Kidney (tissue), 14 donors: ENCODE data around the gene SIK3. TPM values are rescaled to one million over a fixed set of nuclear protein-coding genes. Genes with fewer than 3 reads are reported as not detected.
A peak's percentile ranks its signal among the peaks of the same experiment; 100 is the strongest.

Source experiments
- DNase-seq, 5 donors: peaks; one replicate each; pipeline ENCODE4 v3.0.0-alpha.2; 2013 to 2020
- FAIRE-seq: peaks from 2 replicates; lab custom pipeline; 2012; peaks lifted over from hg19 to GRCh38; lab: Jason Lieb, UNC
- H3K27ac ChIP-seq, 2 donors: one replicate each; pipeline ENCODE4 v1.7.0; 2013; ENCODE audit warnings: low read depth in 2 of 2, low read length in 2 of 2, inconsistent platforms in 1 of 2
- H3K27me3 ChIP-seq: one replicate; pipeline ENCODE4 v1.7.1; 2013; ENCODE audit warnings: low read length, inconsistent platforms; ENCODE audit not compliant: control insufficient read depth, insufficient read depth
- H3K36me3 ChIP-seq, 3 donors: one replicate each; pipeline versions ENCODE4 v1.7.0 to v1.7.1; 2013; ENCODE audit warnings: low read length in 3 of 3, control low read depth in 1 of 3, inconsistent platforms in 1 of 3; ENCODE audit not compliant: insufficient read depth in 3 of 3, control insufficient read depth in 2 of 3
- H3K4me1 ChIP-seq, 3 donors: one replicate each; pipeline versions ENCODE4 v1.7.0 to v1.7.1; 2013; ENCODE audit warnings: low read length in 3 of 3, inconsistent platforms in 1 of 3, low read depth in 1 of 3; ENCODE audit not compliant: control insufficient read depth in 2 of 3, insufficient read depth in 2 of 3
- H3K4me3 ChIP-seq, 3 donors: one replicate each; pipeline versions ENCODE4 v1.7.0 to v1.8.1; 2013; ENCODE audit warnings: low read length in 3 of 3, control low read depth in 1 of 3, inconsistent platforms in 1 of 3
- H3K9ac ChIP-seq, 3 donors: one replicate each; pipeline versions ENCODE4 v1.7.0 to v1.7.1; 2013; ENCODE audit warnings: low read length in 3 of 3, control low read depth in 1 of 3, inconsistent platforms in 1 of 3
- H3K9me3 ChIP-seq, 3 donors: one replicate each; pipeline versions ENCODE4 v1.7.0 to v1.7.1; 2013; ENCODE audit warnings: low read length in 3 of 3, control low read depth in 1 of 3, inconsistent platforms in 1 of 3; ENCODE audit not compliant: control insufficient read depth in 2 of 3, insufficient read depth in 1 of 3
- CTCF ChIP-seq: IDR thresholded peaks from 3 replicates; pipeline ENCODE4 v1.5.1; 2012; ENCODE audit warnings: mild to moderate bottlenecking, moderate library complexity, borderline replicate concordance; ENCODE audit not compliant: insufficient read depth; ENCODE audit errors: extremely low read depth
- intact Hi-C: fragments of 100-400 bp; cut with DNase I; formaldehyde crosslinking; loops from one replicate; pipeline ENCODE4 v1.11.1; 2022
- polyA plus RNA-seq: library from polyadenylated mRNA; stranded (reverse); fragments of 350-450 nt; fragmentation: Illumina TruSeq; extraction: RNeasy Lipid Tissue Mini Kit (QIAGEN cat#74804); gene quantifications from one replicate; pipeline ENCODE4 v1.2.3, GENCODE V29; 2014; ENCODE audit warnings: low read depth, low replicate concordance; ENCODE audit not compliant: insufficient read depth
- total RNA-seq: library from RNA; stranded (reverse); fragmentation: NEBNext Ultra II Directional; extraction: Animal tissue kit (Norgen Biotek cat#: 25700); gene quantifications from one replicate; pipeline ENCODE4 v1.2.1, GENCODE V29; 2021
- donor health status: control.
- donor health status: control.
- donor health status: control.
- donor health status: control.
- donor health status: control.
- donor health status: DM: yes; HTN: yes; CAD: no.
- donor health status: Normal renal cell carcinoma (clear cell type).

Gene SIK3
- total and polyA plus RNA-seq, 2 donors from 2014 or later: 12.3 to 50.7 TPM

GRCh38 chr11:117096201-117096991 lies 1.8 kb downstream of the SIK3 start:
- H3K36me3 ChIP-seq: no peaks in the 10 kb centered on the region
- FAIRE-seq: no peak
- no peak for TF ChIP-seq CTCF
- H3K9me3 ChIP-seq: no peaks in the 10 kb centered on the region
- DNase-seq: peak in 2 of 5 donors; percentile 24 to 48
- peak overlapping the region; percentile 95 for H3K27ac ChIP-seq
- no peaks in the 10 kb centered on the region for H3K27me3 ChIP-seq
- H3K9ac ChIP-seq: peak overlapping the region in 2 of 3 donors; percentile 67 to 92
- H3K4me1 ChIP-seq: peaks cover 15 to 26% (median 25%) of the 10 kb centered on the region in 3 donors
- intact Hi-C loops: no loop called here
- peak overlapping the region; percentile 35 to 89 (median 76) for H3K4me3 ChIP-seq

GRCh38 chr11:117095284-117096161 lies 2.7 kb downstream of the SIK3 start:
- FAIRE-seq: no peak

GRCh38 chr11:117094776-117095175 lies 3.5 kb downstream of the SIK3 start:
- no peaks in the 10 kb centered on the region for H3K9me3 ChIP-seq
- H3K9ac ChIP-seq: no peak overlapping the region
- DNase-seq (peak in 1 of 5 donors; percentile 21), FAIRE-seq (no peak)
- no peaks in the 10 kb centered on the region for H3K36me3 ChIP-seq
- H3K4me3 ChIP-seq: peak overlapping the region in 2 of 3 donors; percentile 40 to 89
- intact Hi-C loops: no loop called here
- H3K27me3 ChIP-seq: no peaks in the 10 kb centered on the region
- TF ChIP-seq CTCF: no peak
- H3K4me1 ChIP-seq: peaks cover 15 to 32% (median 27%) of the 10 kb centered on the region in 3 donors
- peak overlapping the region in 1 of 2 donors; percentile 9 for H3K27ac ChIP-seq

More at GRCh38 chr11:117095284-117096161, 2.7 kb downstream of the SIK3 start:
- no peaks in the 10 kb centered on the region for H3K27me3 ChIP-seq
- peak in 1 of 5 donors; percentile 24 for DNase-seq
- no peaks in the 10 kb centered on the region for H3K36me3 ChIP-seq
- H3K4me1 ChIP-seq: peaks cover 15 to 27% (median 26%) of the 10 kb centered on the region in 3 donors
- H3K9ac ChIP-seq: peak overlapping the region in 1 of 3 donors; percentile 92
- intact Hi-C loops: no loop called here
- peak overlapping the region in 2 of 3 donors; percentile 76 to 89 for H3K4me3 ChIP-seq
- TF ChIP-seq CTCF: no peak
- H3K9me3 ChIP-seq: no peaks in the 10 kb centered on the region
- peak overlapping the region; percentile 95 for H3K27ac ChIP-seq
